DND-41 (cell line): Measurements from ENCODE around the gene GTF2IRD1.

ENCODE experiments used
- EZH2 ChIP-seq: IDR thresholded peaks from 3 replicates; pipeline ENCODE4 v1.6.1; 2012; ENCODE audit warnings: borderline replicate concordance, low read depth, mild to moderate bottlenecking, moderate library complexity, low read length, inconsistent platforms; ENCODE audit not compliant: severe bottlenecking
- TF ChIP-seq, protein P1 (sequence below): IDR thresholded peaks from 2 replicates; pipeline ENCODE4 v1.5.1; 2012; ENCODE audit warnings: borderline replicate concordance, low read length, moderate library complexity, mild to moderate bottlenecking; ENCODE audit not compliant: poor library complexity, severe bottlenecking; ENCODE audit errors: extremely low read depth

DNA sequence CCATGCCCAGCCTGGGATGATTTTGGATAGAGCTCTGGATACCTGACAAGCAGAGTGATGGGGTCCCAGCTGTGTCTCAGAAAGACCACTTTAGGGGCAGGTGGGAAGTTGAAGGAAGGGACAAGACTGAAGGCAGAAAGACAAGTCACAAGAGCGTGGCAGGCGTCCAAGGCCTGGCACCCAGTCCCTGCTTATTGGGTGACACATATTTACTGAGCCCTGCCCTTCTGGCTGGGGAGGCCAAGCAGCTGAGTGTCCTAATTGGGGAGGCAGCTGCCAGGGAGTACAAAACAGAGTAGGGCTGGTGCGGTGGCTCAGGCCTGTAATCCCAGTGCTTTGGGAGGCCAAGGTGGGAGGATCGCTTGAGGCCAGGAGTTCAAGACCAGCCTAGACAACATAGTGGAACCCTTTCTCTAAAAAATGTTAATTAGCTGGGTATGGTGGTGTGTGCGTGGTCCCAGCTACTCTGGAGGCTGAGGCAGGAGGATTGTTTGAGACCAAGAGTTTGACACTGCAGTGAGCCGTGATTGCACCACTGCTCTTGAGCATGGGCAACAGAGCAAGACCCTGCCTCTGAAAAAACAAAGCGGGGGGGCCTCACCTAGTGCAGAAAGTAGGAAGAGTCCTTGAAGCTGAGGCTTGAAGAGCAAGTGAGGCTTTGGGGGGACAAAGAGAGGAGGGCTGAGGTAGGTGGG, 150.8 kb downstream of the GTF2IRD1 start:
- TF ChIP-seq, protein P1, sequence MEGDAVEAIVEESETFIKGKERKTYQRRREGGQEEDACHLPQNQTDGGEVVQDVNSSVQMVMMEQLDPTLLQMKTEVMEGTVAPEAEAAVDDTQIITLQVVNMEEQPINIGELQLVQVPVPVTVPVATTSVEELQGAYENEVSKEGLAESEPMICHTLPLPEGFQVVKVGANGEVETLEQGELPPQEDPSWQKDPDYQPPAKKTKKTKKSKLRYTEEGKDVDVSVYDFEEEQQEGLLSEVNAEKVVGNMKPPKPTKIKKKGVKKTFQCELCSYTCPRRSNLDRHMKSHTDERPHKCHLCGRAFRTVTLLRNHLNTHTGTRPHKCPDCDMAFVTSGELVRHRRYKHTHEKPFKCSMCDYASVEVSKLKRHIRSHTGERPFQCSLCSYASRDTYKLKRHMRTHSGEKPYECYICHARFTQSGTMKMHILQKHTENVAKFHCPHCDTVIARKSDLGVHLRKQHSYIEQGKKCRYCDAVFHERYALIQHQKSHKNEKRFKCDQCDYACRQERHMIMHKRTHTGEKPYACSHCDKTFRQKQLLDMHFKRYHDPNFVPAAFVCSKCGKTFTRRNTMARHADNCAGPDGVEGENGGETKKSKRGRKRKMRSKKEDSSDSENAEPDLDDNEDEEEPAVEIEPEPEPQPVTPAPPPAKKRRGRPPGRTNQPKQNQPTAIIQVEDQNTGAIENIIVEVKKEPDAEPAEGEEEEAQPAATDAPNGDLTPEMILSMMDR = no peak
- no peak for TF ChIP-seq EZH2
